Endodermal cell (in vitro differentiated cells): ENCODE measurements around the gene PCSK6. TPM values are rescaled to one million over a fixed set of nuclear protein-coding genes. Genes with fewer than 3 reads are reported as not detected.

Source experiments
- DNase-seq: peaks from one replicate; pipeline ENCODE4 v3.0.0-alpha.2; 2017
- H3K27ac ChIP-seq: 2 replicates; pipeline ENCODE4 v1.5.1; 2013; ENCODE audit warnings: mild to moderate bottlenecking, low read depth, low read length, moderate library complexity
- H3K27me3 ChIP-seq: 2 replicates; pipeline ENCODE4 v1.6.1; 2013; ENCODE audit warnings: mild to moderate bottlenecking, low read length, moderate library complexity; ENCODE audit not compliant: insufficient read depth, control insufficient read depth, poor library complexity, severe bottlenecking
- H3K36me3 ChIP-seq: 2 replicates; pipeline ENCODE4 v1.7.0; 2013; ENCODE audit warnings: mild to moderate bottlenecking, low read length, moderate library complexity; ENCODE audit not compliant: control insufficient read depth, insufficient read depth
- H3K4me1 ChIP-seq: one replicate; pipeline ENCODE4 v1.7.0; 2013; ENCODE audit warnings: low read length; ENCODE audit not compliant: control insufficient read depth, insufficient read depth
- H3K4me3 ChIP-seq: 2 replicates; pipeline ENCODE4 v1.5.1; 2013; ENCODE audit warnings: mild to moderate bottlenecking, low read length, moderate library complexity
- H3K9ac ChIP-seq: 2 replicates; pipeline ENCODE4 v1.6.1; 2013; ENCODE audit warnings: mild to moderate bottlenecking, low read length, moderate library complexity; ENCODE audit not compliant: poor library complexity, severe bottlenecking; ENCODE audit errors: extremely low read depth
- H3K9me3 ChIP-seq: 2 replicates; pipeline ENCODE4 v1.6.1; 2013; ENCODE audit warnings: mild to moderate bottlenecking, low read length, moderate library complexity; ENCODE audit not compliant: control insufficient read depth
- H3K27ac Mint-ChIP-seq: 2 replicates; pipeline ENCODE4 v1.8.0; 2020; ENCODE audit warnings: mixed read lengths
- H3K27me3 Mint-ChIP-seq: 2 replicates; pipeline ENCODE4 v1.8.0; 2021; ENCODE audit warnings: mild to moderate bottlenecking, mixed read lengths; ENCODE audit not compliant: insufficient read depth
- H3K36me3 Mint-ChIP-seq: 2 replicates; pipeline ENCODE4 v1.8.0; 2020; ENCODE audit warnings: low read depth, mixed read lengths
- H3K4me1 Mint-ChIP-seq: 2 replicates; pipeline ENCODE4 v1.8.0; 2020; ENCODE audit warnings: mixed read lengths
- H3K4me3 Mint-ChIP-seq: 2 replicates; pipeline ENCODE4 v1.8.0; 2020; ENCODE audit warnings: mild to moderate bottlenecking, moderate library complexity, mixed read lengths
- H3K9me3 Mint-ChIP-seq: 2 replicates; pipeline ENCODE4 v1.8.0; 2020; ENCODE audit warnings: mild to moderate bottlenecking, mixed read lengths
- WGBS, 2 experiments: methylation state at CpG; one replicate each; pipeline versions ENCODE4 v1.1.5 to v1.1.7; 2013; ENCODE audit warnings: missing lambda C conversion rate in 2 of 2, mixed read lengths in 1 of 2; ENCODE audit not compliant: insufficient coverage in 1 of 2, insufficient read length in 1 of 2; 5-methylcytosine and 5-hydroxymethylcytosine counted together
- total RNA-seq, 2 donors: library from RNA; stranded (reverse); fragmentation: NEBNext Ultra II Directional in 1 of 2; extraction: Animal tissue kit (Norgen Biotek cat#: 25700) in 1 of 2; gene quantifications; 2 replicates in 1 of 2; 3 replicates in 1 of 2; pipeline ENCODE4 v1.2.1, GENCODE V29; 2021
- TF ChIP-seq, protein P1 (sequence below): fragments of 200-600 bp; sonication (generic); conservative IDR thresholded peaks from 2 replicates; pipeline ENCODE4 v1.5.0; 2021; ENCODE audit warnings: antibody characterized with exemption, mild to moderate bottlenecking

Gene PCSK6
- total RNA-seq, 2 donors from 2014 or later = 6.6 to 9.8 TPM

DNA sequence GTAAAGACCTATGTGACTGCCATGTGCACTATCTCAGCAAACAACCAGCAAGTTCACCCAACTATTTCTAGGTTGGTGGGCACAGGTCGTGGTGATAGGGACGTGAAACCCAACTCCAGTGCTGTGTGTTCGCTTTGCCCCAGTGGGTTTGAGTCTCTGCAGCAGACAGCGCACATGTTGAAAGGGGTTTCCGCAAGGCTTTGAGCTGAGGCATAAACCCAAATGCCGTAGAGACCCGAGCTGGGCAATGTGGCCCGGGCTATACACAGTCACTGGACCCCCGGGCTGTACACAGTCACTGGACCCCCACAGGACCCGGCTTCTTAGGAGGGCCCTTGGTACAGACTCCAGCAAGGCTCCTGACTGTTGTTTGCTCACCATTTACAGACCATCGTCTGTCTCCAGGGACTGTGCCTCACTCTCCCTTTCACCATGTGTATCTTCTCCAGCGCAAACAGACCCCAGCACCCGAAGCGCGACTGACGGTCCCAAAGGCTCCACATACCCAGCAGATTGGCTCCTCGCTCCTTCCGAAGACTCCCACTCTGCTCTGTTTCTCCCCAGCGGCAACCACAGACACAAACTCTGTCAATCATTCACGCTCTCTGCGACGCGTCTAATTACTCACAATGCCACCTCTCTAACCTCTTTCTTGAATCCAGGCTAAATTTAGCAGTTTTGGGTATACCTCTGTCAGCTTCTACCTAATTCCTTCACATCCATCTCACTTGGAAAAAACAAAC is 31.2 kb downstream of the PCSK6 start:
- H3K4me1 ChIP-seq = no peaks in the 10 kb centered on the region
- no peaks in the 10 kb centered on the region for H3K36me3 Mint-ChIP-seq
- H3K9me3 Mint-ChIP-seq = no peaks in the 10 kb centered on the region
- 91 to 96% methylated on average over 19 to 23 of the region's 23 CpGs for WGBS, 2 experiments
- no peak overlapping the region for H3K9ac ChIP-seq
- H3K27ac ChIP-seq = no peak overlapping the region
- H3K4me3 Mint-ChIP-seq = no peak overlapping the region
- TF ChIP-seq, protein P1, sequence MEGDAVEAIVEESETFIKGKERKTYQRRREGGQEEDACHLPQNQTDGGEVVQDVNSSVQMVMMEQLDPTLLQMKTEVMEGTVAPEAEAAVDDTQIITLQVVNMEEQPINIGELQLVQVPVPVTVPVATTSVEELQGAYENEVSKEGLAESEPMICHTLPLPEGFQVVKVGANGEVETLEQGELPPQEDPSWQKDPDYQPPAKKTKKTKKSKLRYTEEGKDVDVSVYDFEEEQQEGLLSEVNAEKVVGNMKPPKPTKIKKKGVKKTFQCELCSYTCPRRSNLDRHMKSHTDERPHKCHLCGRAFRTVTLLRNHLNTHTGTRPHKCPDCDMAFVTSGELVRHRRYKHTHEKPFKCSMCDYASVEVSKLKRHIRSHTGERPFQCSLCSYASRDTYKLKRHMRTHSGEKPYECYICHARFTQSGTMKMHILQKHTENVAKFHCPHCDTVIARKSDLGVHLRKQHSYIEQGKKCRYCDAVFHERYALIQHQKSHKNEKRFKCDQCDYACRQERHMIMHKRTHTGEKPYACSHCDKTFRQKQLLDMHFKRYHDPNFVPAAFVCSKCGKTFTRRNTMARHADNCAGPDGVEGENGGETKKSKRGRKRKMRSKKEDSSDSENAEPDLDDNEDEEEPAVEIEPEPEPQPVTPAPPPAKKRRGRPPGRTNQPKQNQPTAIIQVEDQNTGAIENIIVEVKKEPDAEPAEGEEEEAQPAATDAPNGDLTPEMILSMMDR = no peak
- H3K27ac Mint-ChIP-seq = no peak overlapping the region
- no peaks in the 10 kb centered on the region for H3K36me3 ChIP-seq
- no peaks in the 10 kb centered on the region for H3K27me3 ChIP-seq
- no peak overlapping the region for H3K4me3 ChIP-seq
- DNase-seq = peak; percentile 34
- H3K27me3 Mint-ChIP-seq = no peaks in the 10 kb centered on the region
- H3K4me1 Mint-ChIP-seq = peaks cover 23% of the 10 kb centered on the region
- H3K9me3 ChIP-seq = no peaks in the 10 kb centered on the region

DNA sequence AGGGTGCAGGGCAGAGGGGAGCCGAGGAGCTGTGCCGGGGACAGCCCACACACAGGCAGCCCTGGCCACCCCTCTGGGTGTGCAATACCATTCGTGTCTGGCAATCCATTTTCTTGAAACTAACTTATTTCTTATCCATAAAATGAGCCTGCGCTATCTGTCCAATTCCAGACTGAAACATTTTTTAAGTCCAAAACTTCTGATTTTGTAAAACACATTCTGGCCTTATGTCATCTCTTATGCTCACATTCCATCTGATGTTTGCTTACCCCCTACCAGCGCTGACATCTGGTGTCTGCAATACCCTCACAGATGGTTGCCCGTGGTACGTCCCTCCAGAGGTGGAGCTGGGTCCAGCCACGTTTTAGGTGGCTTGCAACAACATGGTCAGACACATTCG is 31.8 kb downstream of the PCSK6 start:
- Histone ChIP-seq H3K36me3 (no peaks in the 10 kb centered on the region), H3K4me3 (no peak overlapping the region), H3K9me3 (no peaks in the 10 kb centered on the region), H3K9ac (no peak overlapping the region), H3K27me3 (no peaks in the 10 kb centered on the region), H3K4me1 (peaks cover 2% of the 10 kb centered on the region), H3K27ac (no peak overlapping the region)
- no peak overlapping the region for H3K4me3 Mint-ChIP-seq
- H3K4me1 Mint-ChIP-seq = peaks cover 23% of the 10 kb centered on the region
- no peaks in the 10 kb centered on the region for H3K36me3 Mint-ChIP-seq
- H3K27me3 Mint-ChIP-seq = no peaks in the 10 kb centered on the region
- TF ChIP-seq, protein P1 = no peak
- DNase-seq = peak; percentile 38
- WGBS, 2 experiments = 76 to 77% methylated on average over 8 to 9 of the region's 9 CpGs
- no peak overlapping the region for H3K27ac Mint-ChIP-seq
- no peaks in the 10 kb centered on the region for H3K9me3 Mint-ChIP-seq

DNA sequence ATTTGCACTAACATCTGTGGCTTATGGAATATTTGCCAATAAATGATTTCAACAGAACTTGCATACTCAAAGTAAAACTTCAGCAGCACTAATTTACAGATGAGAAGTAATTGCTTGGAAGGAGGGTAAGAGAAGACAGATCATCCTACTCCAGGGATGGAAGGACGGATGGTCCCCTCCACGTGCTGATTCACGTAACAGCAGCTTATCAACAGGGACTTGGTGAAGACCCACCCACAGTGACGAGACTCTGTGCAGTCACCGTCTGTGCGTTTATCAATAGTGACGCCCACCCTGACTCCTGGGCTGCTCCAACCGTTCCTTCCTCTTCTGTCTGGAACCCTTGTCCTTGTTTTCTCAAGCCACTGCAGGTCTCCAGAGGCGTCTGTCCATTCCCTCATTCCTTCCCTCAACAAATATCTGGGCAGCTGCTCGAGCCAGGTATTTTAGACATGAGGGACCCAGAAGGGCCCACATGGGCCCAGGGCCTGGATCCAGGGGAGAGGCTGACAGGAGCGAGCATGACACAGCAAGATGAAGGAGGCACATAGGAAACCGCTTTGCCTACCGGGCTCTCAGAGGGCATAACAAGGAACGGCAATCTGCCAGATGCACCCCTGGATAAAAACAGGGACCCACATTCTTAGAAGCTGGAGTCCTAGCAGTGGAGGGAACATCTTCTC is 33.3 kb downstream of the PCSK6 start:
- H3K27ac ChIP-seq = no peak overlapping the region
- WGBS, 2 experiments = 93 to 95% methylated on average over 13 to 14 of the region's 14 CpGs

More for the DNA sequence above, 33.3 kb downstream of the PCSK6 start:
- peaks cover 23% of the 10 kb centered on the region for H3K4me1 Mint-ChIP-seq
- TF ChIP-seq, protein P1 = no peak
- Histone ChIP-seq H3K9me3 (no peaks in the 10 kb centered on the region), H3K36me3 (no peaks in the 10 kb centered on the region), H3K4me1 (peaks cover 2% of the 10 kb centered on the region), H3K27me3 (no peaks in the 10 kb centered on the region), H3K9ac (no peak overlapping the region), H3K4me3 (no peak overlapping the region)
- DNase-seq = peak; percentile 31
- H3K4me3 Mint-ChIP-seq = no peak overlapping the region
- no peak overlapping the region for H3K27ac Mint-ChIP-seq
- H3K9me3 Mint-ChIP-seq = no peaks in the 10 kb centered on the region
- H3K36me3 Mint-ChIP-seq = no peaks in the 10 kb centered on the region
- H3K27me3 Mint-ChIP-seq = no peaks in the 10 kb centered on the region
